ENCODE data around the gene OR6C3. TPM values are rescaled to one million over a fixed set of nuclear protein-coding genes. Genes with fewer than 3 reads are reported as not detected.
"Not testable (repeated sequence)": the region's sequence is repeated elsewhere in the genome, so short reads cannot be mapped to it uniquely, and the experiment has no call there.

The OR6C3 gene
- total RNA-seq, 6 experiments from 2014 or later, result not detected

DNA sequence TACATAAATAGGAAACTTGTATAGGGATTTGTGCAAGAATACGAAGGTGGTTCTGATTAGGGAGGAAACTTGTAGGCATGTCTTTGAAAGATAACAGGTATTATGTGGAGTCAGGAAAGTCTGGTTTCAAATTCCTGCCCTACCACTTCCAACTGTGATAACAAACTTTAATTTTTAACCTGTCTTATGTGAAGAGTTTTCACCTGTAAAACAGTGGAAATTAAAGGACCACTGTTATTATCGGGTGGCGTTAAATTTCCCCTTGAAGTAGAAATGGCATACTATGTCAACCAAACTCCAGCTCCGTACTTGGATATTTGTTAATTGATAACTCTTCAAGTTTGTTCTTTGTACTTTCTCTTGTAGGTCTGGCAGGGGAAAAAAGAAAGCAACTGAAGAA is 10.3 kb upstream of the OR6C3 start:
- no peak overlapping the region for H3K27ac Mint-ChIP-seq
- no peak for DNase-seq
- peaks cover 21% of the 10 kb centered on the region for H3K9me3 Mint-ChIP-seq
- H3K4me3 Mint-ChIP-seq, result no peak overlapping the region
- no peaks in the 10 kb centered on the region; the same call in 1 of the 2 replicates for H3K27me3 Mint-ChIP-seq (ENCODE audit: insufficient read depth)
- TF ChIP-seq, protein P1, sequence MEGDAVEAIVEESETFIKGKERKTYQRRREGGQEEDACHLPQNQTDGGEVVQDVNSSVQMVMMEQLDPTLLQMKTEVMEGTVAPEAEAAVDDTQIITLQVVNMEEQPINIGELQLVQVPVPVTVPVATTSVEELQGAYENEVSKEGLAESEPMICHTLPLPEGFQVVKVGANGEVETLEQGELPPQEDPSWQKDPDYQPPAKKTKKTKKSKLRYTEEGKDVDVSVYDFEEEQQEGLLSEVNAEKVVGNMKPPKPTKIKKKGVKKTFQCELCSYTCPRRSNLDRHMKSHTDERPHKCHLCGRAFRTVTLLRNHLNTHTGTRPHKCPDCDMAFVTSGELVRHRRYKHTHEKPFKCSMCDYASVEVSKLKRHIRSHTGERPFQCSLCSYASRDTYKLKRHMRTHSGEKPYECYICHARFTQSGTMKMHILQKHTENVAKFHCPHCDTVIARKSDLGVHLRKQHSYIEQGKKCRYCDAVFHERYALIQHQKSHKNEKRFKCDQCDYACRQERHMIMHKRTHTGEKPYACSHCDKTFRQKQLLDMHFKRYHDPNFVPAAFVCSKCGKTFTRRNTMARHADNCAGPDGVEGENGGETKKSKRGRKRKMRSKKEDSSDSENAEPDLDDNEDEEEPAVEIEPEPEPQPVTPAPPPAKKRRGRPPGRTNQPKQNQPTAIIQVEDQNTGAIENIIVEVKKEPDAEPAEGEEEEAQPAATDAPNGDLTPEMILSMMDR (IDR thresholded peaks at IDR 0.05), result no peak
- H3K36me3 Mint-ChIP-seq (ENCODE audit: low read depth), result no peaks in the 10 kb centered on the region; the same call in 1 of the 2 replicates
- H3K4me1 Mint-ChIP-seq (ENCODE audit: low read depth), result no peaks in the 10 kb centered on the region

DNA sequence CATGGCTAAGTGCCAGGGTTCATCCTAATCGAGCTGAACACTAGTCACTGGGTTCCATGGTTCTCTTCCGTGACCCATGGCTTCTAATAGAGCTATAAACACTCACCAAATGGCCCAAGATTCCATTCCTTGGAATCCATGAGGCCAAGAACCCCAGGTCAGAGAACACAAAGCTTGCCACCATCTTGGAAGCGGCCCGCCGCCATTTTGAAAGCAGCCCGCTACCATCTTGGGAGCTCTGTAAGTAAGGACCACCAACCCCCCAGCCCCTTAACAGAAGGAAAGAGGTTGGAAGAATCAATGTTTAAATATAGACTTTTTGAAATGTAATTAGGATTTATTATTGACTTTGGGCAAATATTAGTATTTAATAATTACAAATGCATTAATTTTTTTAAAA is 4.7 kb upstream of the OR6C3 start:
- peaks cover 22% of the 10 kb centered on the region for H3K9me3 Mint-ChIP-seq
- H3K27ac Mint-ChIP-seq; H3K4me1 Mint-ChIP-seq (ENCODE audit: low read depth); H3K36me3 Mint-ChIP-seq (ENCODE audit: low read depth); DNase-seq; H3K4me3 Mint-ChIP-seq; H3K27me3 Mint-ChIP-seq (ENCODE audit: insufficient read depth): not testable (repeated sequence)

DNA sequence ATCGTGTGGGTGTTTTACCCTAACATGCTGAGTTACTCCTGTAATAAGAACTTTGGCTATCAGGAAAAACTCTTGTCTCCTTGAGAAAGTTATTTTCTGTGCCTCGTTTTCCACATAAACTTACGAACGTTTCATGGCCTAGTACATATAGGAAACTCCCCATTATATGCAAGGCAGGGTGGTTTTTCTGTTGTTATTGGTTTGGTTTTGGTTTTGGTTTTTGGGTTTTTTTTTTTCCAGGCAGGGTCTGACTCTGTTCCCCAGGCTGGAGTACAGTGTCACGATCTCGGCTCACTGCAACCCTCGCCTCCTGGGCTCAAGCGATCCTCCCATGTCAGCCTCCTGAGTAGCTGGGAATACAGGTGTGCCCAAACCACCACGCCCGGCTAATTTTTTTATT is 5.5 kb downstream of the OR6C3 start:
- TF ChIP-seq, protein P1 (IDR thresholded peaks at IDR 0.05), result no peak
- Mint-ChIP-seq H3K36me3 (ENCODE audit: low read depth) (no peaks in the 10 kb centered on the region), H3K27ac (no peak overlapping the region), H3K4me1 (ENCODE audit: low read depth) (no peaks in the 10 kb centered on the region), H3K4me3 (no peak overlapping the region), H3K9me3 (peaks cover 36% of the 10 kb centered on the region), H3K27me3 (ENCODE audit: insufficient read depth) (no peaks in the 10 kb centered on the region)
- DNase-seq, result no peak

DNA sequence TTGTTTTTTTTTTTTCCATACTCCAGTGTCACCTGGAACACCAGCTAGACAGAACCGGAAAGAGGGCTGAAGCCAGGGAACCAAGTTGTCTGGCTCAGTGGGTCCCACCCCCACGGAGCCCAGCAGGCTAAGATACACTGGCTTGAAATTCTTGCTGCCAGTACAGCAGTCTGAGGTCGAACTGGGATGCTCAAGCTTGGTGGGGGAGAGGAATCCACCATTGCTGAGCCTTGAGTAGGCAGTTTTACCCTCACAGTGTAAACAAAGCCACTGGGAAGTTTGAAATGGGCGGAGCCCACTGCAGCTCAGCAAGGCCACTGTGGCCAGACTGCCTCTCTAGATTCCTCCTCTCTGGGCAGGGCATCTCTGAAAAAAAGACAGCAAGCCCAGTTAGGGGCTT is 24.8 kb downstream of the OR6C3 start:
- not testable (repeated sequence) for DNase-seq; H3K4me3 Mint-ChIP-seq; H3K27ac Mint-ChIP-seq; H3K4me1 Mint-ChIP-seq (ENCODE audit: low read depth); H3K36me3 Mint-ChIP-seq (ENCODE audit: low read depth); H3K27me3 Mint-ChIP-seq (ENCODE audit: insufficient read depth)
- H3K9me3 Mint-ChIP-seq, result peaks cover 54% of the 10 kb centered on the region

DNA sequence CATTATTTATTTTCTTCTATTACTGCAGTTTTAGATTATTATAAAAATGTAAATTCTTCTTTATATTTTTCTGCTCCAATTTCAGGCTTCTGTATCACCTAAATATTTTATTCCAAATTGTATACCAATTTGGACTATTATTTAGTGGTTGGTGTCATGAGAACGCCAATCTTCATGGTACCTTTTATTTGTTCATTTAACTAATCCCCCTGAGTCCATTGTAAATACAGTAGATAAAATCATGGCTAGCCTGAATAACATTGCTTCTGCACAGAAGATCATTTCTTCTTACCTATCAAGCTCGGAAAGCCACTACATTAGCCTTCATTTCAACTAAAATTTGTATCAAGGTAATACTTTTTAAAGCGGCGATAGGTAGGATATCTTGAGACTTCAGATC is 32.1 kb downstream of the OR6C3 start, which contains the start of gene OR6C75:
TSS of gene OR6C75 (plus strand) at position 301 of the 400 bp plus-strand sequence. CDS start 2,136 bp downstream, outside the sequence.
- Mint-ChIP-seq H3K4me3 (no peak within 1 kb of the TSS), H3K27me3 (ENCODE audit: insufficient read depth) (no peaks in the 10 kb centered on the region), H3K36me3 (ENCODE audit: low read depth) (no peaks in the 10 kb centered on the region), H3K9me3 (peaks cover 38% of the 10 kb centered on the region), H3K27ac (no peak within 1 kb of the TSS), H3K4me1 (ENCODE audit: low read depth) (no peaks in the 10 kb centered on the region)
- TF ChIP-seq, protein P1 (IDR thresholded peaks at IDR 0.05), result no peak
- DNase-seq, result no peak

DNA sequence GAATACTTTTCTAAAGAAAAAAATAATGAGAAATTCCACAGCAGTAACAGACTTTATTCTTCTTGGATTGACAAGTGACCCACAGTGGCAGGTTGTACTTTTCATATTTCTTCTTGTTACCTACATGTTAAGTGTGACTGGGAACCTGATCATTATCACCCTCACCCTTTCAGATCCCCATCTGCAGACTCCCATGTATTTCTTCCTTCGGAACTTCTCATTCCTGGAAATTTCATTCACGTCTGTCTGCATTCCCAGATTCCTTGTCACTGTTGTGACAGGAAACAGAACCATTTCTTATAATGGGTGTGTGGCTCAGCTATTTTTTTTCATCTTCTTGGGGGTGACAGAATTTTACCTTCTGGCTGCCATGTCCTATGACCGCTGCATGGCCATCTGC is 34.5 kb downstream of the OR6C3 start:
- TF ChIP-seq, protein P1 (IDR thresholded peaks at IDR 0.05), result no peak
- H3K4me1 Mint-ChIP-seq (ENCODE audit: low read depth), result no peaks in the 10 kb centered on the region
- no peak overlapping the region for H3K4me3 Mint-ChIP-seq
- no peaks in the 10 kb centered on the region for H3K27me3 Mint-ChIP-seq (ENCODE audit: insufficient read depth)
- peaks cover 14% of the 10 kb centered on the region for H3K9me3 Mint-ChIP-seq
- no peak overlapping the region for H3K27ac Mint-ChIP-seq
- H3K36me3 Mint-ChIP-seq (ENCODE audit: low read depth), result no peaks in the 10 kb centered on the region
- no peak for DNase-seq

DNA sequence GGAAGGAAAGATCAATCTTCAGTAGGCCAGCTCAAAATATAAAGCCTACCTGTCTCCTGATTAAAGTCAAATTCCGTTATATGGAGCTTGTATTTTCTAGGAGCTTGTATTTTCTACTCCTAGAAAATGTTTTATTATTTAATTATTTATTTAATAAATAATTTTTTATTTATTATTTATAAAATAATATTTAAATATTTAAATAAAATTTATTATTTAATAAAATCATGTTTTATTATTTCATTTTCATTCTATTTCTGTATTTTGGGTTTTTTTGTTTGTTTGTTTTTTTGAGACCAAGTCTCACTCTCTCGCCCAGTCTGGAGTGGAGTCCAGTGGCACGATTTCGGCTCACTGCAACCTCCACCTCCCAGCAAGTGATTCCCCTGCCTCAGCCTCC is 42.0 kb downstream of the OR6C3 start:
- no peak for DNase-seq
- Mint-ChIP-seq H3K27ac (no peak overlapping the region), H3K9me3 (peaks cover 6% of the 10 kb centered on the region), H3K27me3 (ENCODE audit: insufficient read depth) (no peaks in the 10 kb centered on the region), H3K36me3 (ENCODE audit: low read depth) (no peaks in the 10 kb centered on the region), H3K4me1 (ENCODE audit: low read depth) (no peaks in the 10 kb centered on the region), H3K4me3 (no peak overlapping the region)
- TF ChIP-seq, protein P1 (IDR thresholded peaks at IDR 0.05), result no peak
